HG02759 (cell line): Measurements from ENCODE around the gene ZNF221.

Experiments used
- ATAC-seq: cut with Tn5 transposase; IDR thresholded peaks from one replicate; pipeline ENCODE4 v1.9.1; 2021; ENCODE audit warnings: mild to moderate bottlenecking, moderate library complexity; ENCODE audit not compliant: unreplicated experiment

Gene ZNF221

GRCh38 chr19:43956827-43957226 is 5.8 kb downstream of the ZNF221 start:
- no peak for ATAC-seq

- no peak for ATAC-seq
These were observed 6.9 kb downstream of the ZNF221 start for GRCh38 chr19:43957891-43958290.

DNA sequence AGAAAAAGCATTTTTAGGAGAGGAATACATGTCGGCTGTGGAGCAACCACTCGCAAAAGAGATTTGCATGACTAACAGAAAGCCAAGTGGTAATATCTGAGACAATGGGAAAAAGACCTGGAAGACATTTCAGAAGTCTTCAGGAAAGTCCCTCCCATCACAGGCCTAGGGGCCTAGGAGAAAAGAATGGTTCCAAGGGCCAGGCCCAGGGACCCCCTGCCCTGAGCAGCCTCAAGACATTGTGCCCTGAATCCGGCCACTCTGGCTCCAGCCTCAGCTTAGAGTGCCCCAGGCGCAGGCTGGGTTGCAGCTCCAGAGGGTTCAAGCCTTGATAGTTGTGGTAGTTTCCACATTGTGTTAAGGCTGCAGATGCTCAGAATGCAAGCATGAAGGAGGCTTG is 9.4 kb downstream of the ZNF221 start:
- no peak for ATAC-seq

DNA sequence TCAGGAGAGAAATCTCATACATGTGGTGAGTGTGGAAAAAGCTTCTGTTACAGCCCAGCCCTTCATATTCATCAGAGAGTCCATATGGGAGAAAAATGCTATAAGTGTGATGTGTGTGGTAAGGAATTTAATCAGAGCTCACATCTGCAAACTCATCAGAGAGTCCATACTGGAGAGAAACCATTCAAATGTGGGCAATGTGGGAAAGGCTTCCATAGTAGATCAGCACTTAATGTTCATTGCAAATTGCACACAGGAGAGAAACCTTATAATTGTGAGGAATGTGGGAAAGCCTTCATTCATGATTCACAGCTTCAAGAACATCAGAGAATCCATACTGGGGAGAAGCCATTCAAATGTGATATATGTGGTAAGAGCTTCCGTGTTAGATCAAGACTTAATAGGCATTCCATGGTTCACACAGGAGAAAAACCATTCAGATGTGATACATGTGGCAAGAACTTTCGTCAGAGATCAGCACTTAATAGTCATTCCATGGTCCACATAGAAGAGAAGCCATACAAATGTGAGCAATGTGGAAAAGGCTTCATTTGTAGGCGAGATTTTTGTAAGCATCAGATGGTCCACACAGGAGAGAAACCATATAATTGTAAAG is 15.2 kb downstream of the ZNF221 start:
- ATAC-seq = no peak

GRCh38 chr19:43976732-43977131 is 25.7 kb downstream of the ZNF221 start:
- no peak for ATAC-seq

DNA sequence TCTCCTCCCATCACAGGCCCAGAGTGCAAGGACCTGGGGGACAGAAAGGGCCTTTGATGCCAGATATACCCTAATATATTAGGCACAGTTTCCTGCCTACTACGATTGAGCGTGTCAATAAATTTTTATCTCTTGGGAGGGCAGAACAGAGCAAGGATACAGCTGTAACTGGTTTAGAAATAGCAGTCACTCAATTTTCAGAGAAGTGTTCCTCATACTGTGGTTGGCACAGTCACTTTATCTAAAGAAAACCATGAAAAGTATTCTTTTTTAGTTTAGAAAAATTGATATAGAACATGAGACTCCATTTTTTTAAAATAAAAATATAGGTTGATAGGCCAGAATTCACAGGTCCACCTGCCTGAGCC is 32.5 kb downstream of the ZNF221 start:
- ATAC-seq = peak; percentile 20

GRCh38 chr19:43983912-43984686 is 33.1 kb downstream of the ZNF221 start, which contains the start of gene ZNF155:
Gene ZNF155, plus strand, starts transcription at chr19:43984188. Its CDS starts 4,356 bp downstream, at chr19:43988544.
- peak; percentile 89 for ATAC-seq

- peak; percentile 9 for ATAC-seq
These were observed 33.6 kb downstream of the ZNF221 start for GRCh38 chr19:43984687-43985000.

DNA sequence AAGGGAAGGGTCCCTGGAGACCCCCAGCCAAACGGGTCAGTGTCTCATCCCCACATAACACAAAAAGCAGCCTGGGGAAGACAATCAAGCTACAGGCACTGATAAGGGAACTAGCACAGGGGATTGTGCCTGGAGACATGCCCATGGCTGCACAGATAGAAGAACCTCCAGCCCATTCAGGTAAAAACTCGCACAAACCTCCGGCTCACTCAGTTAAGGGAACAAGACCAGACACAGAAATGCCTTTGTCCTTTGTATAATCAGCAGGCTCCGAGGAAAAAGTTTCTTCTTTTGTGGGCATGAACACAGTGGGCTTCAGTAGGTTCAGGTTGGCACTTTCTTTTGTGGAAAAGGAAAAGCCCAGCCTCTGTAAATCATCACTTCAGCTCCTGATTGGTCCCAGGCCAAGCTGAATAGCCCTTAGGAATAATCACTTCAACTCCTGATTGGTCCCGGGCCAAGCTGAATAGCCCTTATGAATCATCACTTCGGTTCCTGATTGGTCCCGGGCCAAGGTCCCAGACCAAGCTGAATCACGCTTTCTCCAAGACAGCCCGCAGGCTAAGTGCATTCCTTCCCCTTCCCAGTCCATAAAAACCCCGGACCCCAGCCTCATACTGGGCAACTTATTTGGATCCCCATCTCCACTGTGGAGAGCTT is 46.7 kb downstream of the ZNF221 start:
- ATAC-seq = no peak

GRCh38 chr19:44002212-44002565 is 51.2 kb downstream of the ZNF221 start:
- no peak for ATAC-seq

DNA sequence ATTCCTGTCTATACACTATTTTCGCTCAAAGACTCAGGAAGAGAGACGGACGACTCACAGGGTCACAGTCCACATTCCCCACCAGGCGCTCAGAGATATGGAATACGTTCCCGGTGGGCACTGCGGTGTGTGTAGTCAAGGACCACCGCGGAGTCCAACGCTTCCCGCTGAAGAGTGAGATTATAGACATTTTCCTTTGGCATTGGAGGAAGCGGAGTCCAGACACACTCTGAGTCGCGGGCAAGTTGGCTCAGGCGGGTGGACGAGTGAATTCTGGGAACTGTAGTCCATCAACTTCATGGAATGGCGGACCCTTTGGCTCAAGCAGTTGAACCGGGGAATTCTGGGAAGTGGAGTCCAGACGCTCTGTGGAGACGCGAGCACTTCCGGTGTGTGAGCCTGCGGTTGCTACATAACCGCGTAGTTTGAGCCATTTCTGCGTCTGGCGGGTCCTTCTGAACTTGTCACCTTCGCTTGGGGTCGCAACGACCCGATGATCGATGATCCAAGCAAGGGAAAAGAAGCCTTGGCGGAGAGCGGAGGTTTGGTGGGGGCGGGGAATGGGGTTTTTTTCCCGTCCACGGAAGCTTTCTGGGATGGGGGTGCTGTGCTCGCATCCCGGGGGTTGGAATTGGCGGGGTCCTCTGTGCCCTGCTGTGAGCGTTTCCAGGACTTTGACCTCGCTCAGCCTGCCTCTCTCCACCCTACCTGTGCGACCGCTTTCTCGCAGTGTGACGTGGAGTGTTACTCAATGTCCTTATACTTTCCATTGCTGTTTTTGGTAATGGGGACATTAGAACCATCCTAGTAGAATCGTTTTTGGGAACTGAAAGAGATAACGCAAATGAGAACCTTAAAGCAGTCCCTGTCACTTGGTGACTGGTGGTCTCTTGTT is 51.8 kb downstream of the ZNF221 start, which contains the start of gene ZNF230:
ZNF230 (plus strand) TSS at position 392 of the 895 bp plus-strand sequence. CDS start 4,122 bp downstream, outside the sequence.
- peak; percentile 95 for ATAC-seq

DNA sequence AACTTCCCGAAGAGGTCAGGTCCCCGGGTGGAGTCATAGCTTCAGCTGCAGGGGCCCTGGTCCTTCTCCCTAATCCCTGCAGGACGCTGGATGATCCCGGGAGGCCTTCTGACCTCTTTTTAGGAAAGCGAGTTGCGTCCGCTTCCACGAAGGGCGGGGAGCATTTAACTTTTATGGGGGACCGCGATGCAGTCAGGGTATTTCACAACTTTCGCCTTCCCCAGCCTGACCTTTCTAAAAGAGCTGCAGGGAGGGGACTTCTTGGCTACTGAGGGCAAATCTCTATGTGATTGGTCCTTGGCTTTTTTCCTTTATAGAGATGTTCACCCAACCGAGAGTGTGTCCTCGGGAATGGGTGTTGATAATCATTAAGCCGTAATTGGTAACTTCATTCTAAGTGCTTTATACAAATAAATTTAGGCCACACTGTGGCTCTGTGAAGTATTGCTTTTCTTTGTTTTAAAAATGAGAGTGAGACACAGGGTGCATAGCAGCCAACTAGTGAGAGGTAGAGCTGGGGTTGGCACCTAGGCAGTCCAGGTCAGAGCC is 52.5 kb downstream of the ZNF221 start:
- ATAC-seq = peak; percentile 29

- no peak for ATAC-seq
These were observed 54.9 kb downstream of the ZNF221 start for GRCh38 chr19:44005973-44006372.

- no peak for ATAC-seq
These were observed 56.4 kb downstream of the ZNF221 start for GRCh38 chr19:44007473-44007872.

DNA sequence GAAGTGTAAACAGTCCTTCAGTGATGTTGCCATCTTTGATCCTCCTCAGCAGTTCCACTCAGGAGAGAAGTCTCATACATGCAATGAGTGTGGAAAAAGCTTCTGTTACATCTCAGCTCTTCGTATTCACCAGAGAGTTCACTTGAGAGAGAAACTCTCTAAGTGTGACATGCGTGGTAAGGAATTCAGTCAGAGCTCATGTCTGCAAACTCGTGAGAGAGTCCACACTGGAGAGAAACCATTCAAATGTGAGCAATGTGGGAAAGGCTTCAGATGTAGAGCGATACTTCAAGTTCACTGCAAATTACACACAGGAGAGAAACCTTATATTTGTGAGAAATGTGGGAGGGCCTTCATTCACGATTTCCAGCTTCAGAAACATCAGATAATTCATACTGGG is 59.4 kb downstream of the ZNF221 start:
- ATAC-seq = no peak
